ENCODE data around the gene ZNF749. TPM values are rescaled to one million over a fixed set of nuclear protein-coding genes. Genes with fewer than 3 reads are reported as not detected.

The ZNF749 gene
- total RNA-seq (2022) (14.6 and 15.9 TPM in 2 replicates), Bru-seq, nascent RNA (percentile 79 among the genes with signal in this experiment), BruChase-seq, experiment 1, labeled RNA remaining after a 2-hour chase (percentile 88 among the genes with signal in this experiment), BruChase-seq, experiment 2, labeled RNA remaining after a 6-hour chase (percentile 77 among the genes with signal in this experiment)
- long read RNA-seq, partial matches to known transcripts = 0 of 3 reads
- long read RNA-seq, other reads (novel, unspliced or antisense) = 2 of 3 reads

DNA sequence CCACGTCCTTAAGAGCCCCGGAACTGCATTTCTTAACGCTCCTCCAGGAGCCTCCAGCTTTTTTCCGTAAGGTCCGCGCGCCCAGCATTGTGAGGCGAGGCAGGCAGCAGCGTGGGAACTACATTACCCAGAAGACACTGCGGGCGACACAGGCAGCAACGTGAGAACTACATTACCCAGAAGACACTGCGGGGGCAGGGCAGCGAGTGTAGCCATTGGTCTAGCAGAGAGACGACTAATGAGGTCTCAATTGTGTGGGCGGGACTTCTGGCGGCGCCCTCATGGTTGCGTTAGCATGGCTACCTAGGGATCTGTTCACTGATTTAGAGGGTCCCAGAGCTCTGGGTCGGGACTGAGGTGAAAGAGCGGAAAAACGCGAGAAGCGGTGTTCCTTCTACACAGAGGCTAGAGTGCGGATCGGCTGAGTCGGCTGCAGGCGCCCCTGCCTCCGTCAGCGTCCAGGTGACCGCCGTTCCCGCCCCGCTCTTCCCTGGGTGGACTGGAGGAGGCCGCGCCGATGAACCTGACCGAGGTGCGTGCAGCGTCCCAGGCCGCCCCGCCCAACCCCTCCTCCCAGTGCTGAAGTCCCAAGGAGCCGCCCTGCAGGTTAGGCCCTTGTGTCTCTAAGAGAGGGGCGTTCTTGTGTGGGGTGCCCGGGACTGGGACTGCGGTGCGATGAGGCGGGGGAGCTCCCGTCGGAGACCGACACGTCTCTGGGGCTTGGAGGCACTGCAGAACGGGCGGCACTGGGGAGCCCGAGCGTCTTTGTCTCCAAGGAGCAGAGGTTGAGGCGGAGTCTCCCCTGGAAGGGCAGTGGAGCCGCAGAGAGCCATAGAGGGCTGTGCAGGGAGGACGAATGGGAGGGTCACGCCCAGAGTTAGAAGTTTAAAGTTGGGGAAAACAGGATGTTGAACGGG, at the start of gene ZNF749:
Gene ZNF749, plus strand, starts transcription at position 264 of the 917 bp plus-strand sequence. Its CDS starts 254 bp downstream, at position 518.
- H3K27me3 Mint-ChIP-seq (ENCODE audit: insufficient read depth, unreplicated experiment) = no peaks in the 10 kb centered on the region
- TF ChIP-seq, protein P1, sequence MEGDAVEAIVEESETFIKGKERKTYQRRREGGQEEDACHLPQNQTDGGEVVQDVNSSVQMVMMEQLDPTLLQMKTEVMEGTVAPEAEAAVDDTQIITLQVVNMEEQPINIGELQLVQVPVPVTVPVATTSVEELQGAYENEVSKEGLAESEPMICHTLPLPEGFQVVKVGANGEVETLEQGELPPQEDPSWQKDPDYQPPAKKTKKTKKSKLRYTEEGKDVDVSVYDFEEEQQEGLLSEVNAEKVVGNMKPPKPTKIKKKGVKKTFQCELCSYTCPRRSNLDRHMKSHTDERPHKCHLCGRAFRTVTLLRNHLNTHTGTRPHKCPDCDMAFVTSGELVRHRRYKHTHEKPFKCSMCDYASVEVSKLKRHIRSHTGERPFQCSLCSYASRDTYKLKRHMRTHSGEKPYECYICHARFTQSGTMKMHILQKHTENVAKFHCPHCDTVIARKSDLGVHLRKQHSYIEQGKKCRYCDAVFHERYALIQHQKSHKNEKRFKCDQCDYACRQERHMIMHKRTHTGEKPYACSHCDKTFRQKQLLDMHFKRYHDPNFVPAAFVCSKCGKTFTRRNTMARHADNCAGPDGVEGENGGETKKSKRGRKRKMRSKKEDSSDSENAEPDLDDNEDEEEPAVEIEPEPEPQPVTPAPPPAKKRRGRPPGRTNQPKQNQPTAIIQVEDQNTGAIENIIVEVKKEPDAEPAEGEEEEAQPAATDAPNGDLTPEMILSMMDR (IDR thresholded peaks at IDR 0.05; ENCODE audit: insufficient read depth in 1 of 2, low read depth in 1 of 2, low read length in 1 of 2, severe bottlenecking in 1 of 2, unreplicated experiment in 1 of 2) = no peak
- peak within 1 kb of the TSS; percentile 71 for H3K4me3 ChIP-seq (ENCODE audit: low read depth, low read length)
- H3K36me3 Mint-ChIP-seq (ENCODE audit: insufficient read depth, unreplicated experiment) = peaks cover 23% of the 10 kb centered on the region
- H3K27me3 ChIP-seq (replicated peaks; ENCODE audit: control insufficient read depth, insufficient read depth, low read length) = no peaks in the 10 kb centered on the region
- no peaks in the 10 kb centered on the region for H3K9me3 Mint-ChIP-seq (ENCODE audit: unreplicated experiment)
- peaks cover 19% of the 10 kb centered on the region for H3K4me1 Mint-ChIP-seq (ENCODE audit: low read depth, unreplicated experiment)
- peak; percentile 98 to 99 for DNase-seq
- BruUV-seq (replicated peaks) = no TSS peak
- H3K9me3 ChIP-seq = no peaks in the 10 kb centered on the region
- ChIA-PET CTCF (no interaction called here), POLR2A (interaction anchor here (0.6 kb wide), 1 partner anchor 159 kb away, joined by 3 read pairs; no protein-coding TSS in a partner anchor)
- peak within 1 kb of the TSS; percentile 91 for H3K27ac Mint-ChIP-seq (ENCODE audit: unreplicated experiment)
- intact Hi-C loops (cut with micrococcal nuclease; ENCODE audit: unreplicated experiment) = loop anchor here (1.0 to 5.0 kb wide), 6 partner anchors 24 to 198 kb away; partner anchors contain the start of genes TRAPPC2B, ZNF17, ZNF211 and ZNF419
- peaks cover 9% of the 10 kb centered on the region; the same call in 1 of the 2 replicates for H3K4me1 ChIP-seq
- H3K4me3 Mint-ChIP-seq (ENCODE audit: unreplicated experiment) = peak within 1 kb of the TSS; percentile 92
- 0 out of 2 replicates have a peak, but pooled peaks cover 1% of the 10 kb centered on the region for H3K36me3 ChIP-seq (ENCODE audit: control insufficient read depth, insufficient read depth, low read length)

DNA sequence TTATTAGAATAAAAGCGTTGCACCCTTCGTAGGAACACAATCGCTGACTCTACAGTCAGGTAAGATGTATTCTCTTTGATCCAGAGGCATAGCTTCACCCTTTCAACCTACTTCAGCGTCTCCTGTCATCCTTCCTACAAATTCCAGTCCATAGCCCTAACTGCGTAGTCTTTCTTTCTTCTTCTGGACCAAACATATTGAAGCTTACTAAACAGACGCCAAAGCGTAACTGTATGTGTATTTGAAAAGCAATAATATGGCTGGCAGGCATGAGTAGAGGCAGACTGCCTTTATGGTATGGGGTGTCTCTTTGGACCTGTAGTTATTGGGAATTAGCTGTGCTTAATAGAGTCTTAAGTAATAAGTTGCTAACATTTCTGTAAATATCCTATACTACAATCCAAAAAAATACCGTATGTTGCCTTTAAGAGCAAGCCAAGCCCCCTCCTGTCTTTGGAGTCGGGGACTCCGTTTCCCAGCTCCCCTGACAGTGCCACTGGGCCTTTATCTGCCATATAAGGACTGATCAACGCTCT, 45.9 kb upstream of the ZNF749 start:
- Histone ChIP-seq H3K27me3 (replicated peaks; ENCODE audit: control insufficient read depth, insufficient read depth, low read length) (no peaks in the 10 kb centered on the region), H3K4me3 (ENCODE audit: low read depth, low read length) (peak overlapping the region; percentile 22), H3K9me3 (0 out of 2 replicates have a peak, but pooled peaks cover 8% of the 10 kb centered on the region), H3K4me1 (no peaks in the 10 kb centered on the region), H3K36me3 (ENCODE audit: control insufficient read depth, insufficient read depth, low read length) (no peaks in the 10 kb centered on the region)
- peak overlapping the region; percentile 60 for H3K27ac Mint-ChIP-seq (ENCODE audit: unreplicated experiment)
- BruUV-seq (replicated peaks) = no TSS peak
- H3K9me3 Mint-ChIP-seq (ENCODE audit: unreplicated experiment) = peaks cover 30% of the 10 kb centered on the region
- POLR2A ChIA-PET = interaction anchor here (0.9 kb wide), 1 partner anchor 26 kb away, joined by 3 read pairs; the partner anchor contains the start of genes TRAPPC2B and ZNF547
- TF ChIP-seq, protein P1 (IDR thresholded peaks at IDR 0.05; ENCODE audit: insufficient read depth in 1 of 2, low read depth in 1 of 2, low read length in 1 of 2, severe bottlenecking in 1 of 2, unreplicated experiment in 1 of 2) = no peak
- CTCF ChIA-PET = interaction anchor here (1.0 kb wide), 1 partner anchor 26 kb away, joined by 3 read pairs; the partner anchor contains the start of genes TRAPPC2B and ZNF547
- peak overlapping the region; percentile 86 for H3K4me3 Mint-ChIP-seq (ENCODE audit: unreplicated experiment)
- no peak for DNase-seq
- H3K36me3 Mint-ChIP-seq (ENCODE audit: insufficient read depth, unreplicated experiment) = peaks cover 11% of the 10 kb centered on the region
- H3K4me1 Mint-ChIP-seq (ENCODE audit: low read depth, unreplicated experiment) = peaks cover 10% of the 10 kb centered on the region
- intact Hi-C loops (cut with micrococcal nuclease; ENCODE audit: unreplicated experiment) = no loop called here
- H3K27me3 Mint-ChIP-seq (ENCODE audit: insufficient read depth, unreplicated experiment) = no peaks in the 10 kb centered on the region
